ENCODE data around the gene GLI3. TPM values are rescaled to one million over a fixed set of nuclear protein-coding genes. Genes with fewer than 3 reads are reported as not detected.
A peak's percentile ranks its signal among the peaks of the same experiment; 100 is the strongest.

Gene GLI3
- polyA plus RNA-seq, 1 of the 3 experiments (the other 2 are of a cell fraction) = 0.08 TPM

GRCh38 chr7:41927380-41927779 lies 309.6 kb downstream of the GLI3 start:
- no peaks in the 10 kb centered on the region for H3K79me2 ChIP-seq (ENCODE audit: insufficient read depth)
- H2AFZ ChIP-seq (ENCODE audit: low read depth) = 0 out of 2 replicates have a peak overlapping the region, but pooled peaks have one; percentile 31
- H3K9me3 ChIP-seq = no peaks in the 10 kb centered on the region
- H3K9ac ChIP-seq = no peak overlapping the region
- H3K27me3 ChIP-seq (ENCODE audit: insufficient read depth) = no peaks in the 10 kb centered on the region
- WGBS (ENCODE audit: low lambda C conversion rate) = 65% methylated on average over 6 of the region's 6 CpGs
- ChIA-PET POLR2A (no interaction called here), CTCF (interaction anchor here (1.1 to 3.2 kb wide), 2 partner anchors 9 to 14 kb away, joined by 3 to 18 read pairs; no protein-coding TSS in a partner anchor)
- H3K27ac ChIP-seq (ENCODE audit: low read depth in 2 of 2, low read length in 1 of 2) = no peak overlapping the region
- no peak overlapping the region for H3K4me2 ChIP-seq
- peaks cover 0 to 19% of the 10 kb centered on the region in 2 experiments; a peak in 2 of 4 replicates for H3K4me1 ChIP-seq (ENCODE audit: control insufficient read depth in 1 of 2, insufficient read depth in 2 of 2, low read depth in 1 of 2, low read length in 1 of 2)
- no peak overlapping the region for H3K4me3 ChIP-seq (ENCODE audit: low read depth in 2 of 2, low read length in 1 of 2)
- no peak for DNase-seq
- peaks cover 13% of the 10 kb centered on the region for H3F3A ChIP-seq (replicated peaks; ENCODE audit: insufficient read depth)
- H3K36me3 ChIP-seq (replicated peaks in 1 of 2; ENCODE audit: control insufficient read depth in 1 of 2, insufficient read depth in 2 of 2, low read length in 1 of 2) = no peaks in the 10 kb centered on the region
- TF ChIP-seq ELF1 (IDR thresholded peaks at IDR 0.05) (no peak), PBX3 (IDR thresholded peaks at IDR 0.05) (no peak), EZH2phosphoT487 (IDR thresholded peaks at IDR 0.05; ENCODE audit: borderline replicate concordance, low read depth) (no peak), NRF1 (IDR thresholded peaks at IDR 0.05; ENCODE audit: low read depth, low read length) (no peak), IRF3 (IDR thresholded peaks at IDR 0.05; ENCODE audit: low read depth, low read length) (no peak), CTCF (IDR thresholded peaks at IDR 0.05) (no peak)
- no peaks in the 10 kb centered on the region for H3K9me2 ChIP-seq
- no peaks in the 10 kb centered on the region for H4K20me1 ChIP-seq (ENCODE audit: insufficient read depth)

GRCh38 chr7:41925946-41926345 lies 311.1 kb downstream of the GLI3 start:
- H3K79me2 ChIP-seq (ENCODE audit: insufficient read depth) = no peaks in the 10 kb centered on the region
- WGBS (ENCODE audit: low lambda C conversion rate) = 56% methylated on average over 3 of the region's 3 CpGs
- H3K27ac ChIP-seq (ENCODE audit: low read depth in 2 of 2, low read length in 1 of 2) = no peak overlapping the region
- H3K4me3 ChIP-seq (ENCODE audit: low read depth in 2 of 2, low read length in 1 of 2) = no peak overlapping the region
- no peak overlapping the region for H2AFZ ChIP-seq (ENCODE audit: low read depth)
- H3K9me3 ChIP-seq = no peaks in the 10 kb centered on the region
- no peaks in the 10 kb centered on the region for H3K9me2 ChIP-seq
- no peak overlapping the region for H3K9ac ChIP-seq
- H3F3A ChIP-seq (replicated peaks; ENCODE audit: insufficient read depth) = peaks cover 9% of the 10 kb centered on the region
- H3K4me1 ChIP-seq (ENCODE audit: control insufficient read depth in 1 of 2, insufficient read depth in 2 of 2, low read depth in 1 of 2, low read length in 1 of 2) = peaks cover 2 to 26% of the 10 kb centered on the region in 2 experiments
- no peak overlapping the region for H3K4me2 ChIP-seq
- DNase-seq = no peak
- ChIA-PET CTCF (interaction anchor here (1.0 to 3.2 kb wide), 3 partner anchors 15 to 17 kb away, joined by 3 to 18 read pairs (median 4); no protein-coding TSS in a partner anchor), POLR2A (no interaction called here)
- no peaks in the 10 kb centered on the region for H3K36me3 ChIP-seq (replicated peaks in 1 of 2; ENCODE audit: control insufficient read depth in 1 of 2, insufficient read depth in 2 of 2, low read length in 1 of 2)
- TF ChIP-seq TEAD4 (IDR thresholded peaks at IDR 0.05; ENCODE audit: borderline replicate concordance, insufficient read depth) = no peak
- TF ChIP-seq GABPA (IDR thresholded peaks at IDR 0.05; ENCODE audit: low read depth) = no peak
- no peak for TF ChIP-seq MXI1 (IDR thresholded peaks at IDR 0.05; ENCODE audit: low read depth, low read length)
- TF ChIP-seq RXRA (IDR thresholded peaks at IDR 0.05; ENCODE audit: borderline replicate concordance, low read depth) = no peak
- TF ChIP-seq TAF1 (IDR thresholded peaks at IDR 0.05; ENCODE audit: borderline replicate concordance, low read depth, low read length) = no peak
- no peak for TF ChIP-seq IRF3 (IDR thresholded peaks at IDR 0.05; ENCODE audit: low read depth, low read length)
- no peak for TF ChIP-seq USF1 (IDR thresholded peaks at IDR 0.05; ENCODE audit: borderline replicate concordance, low read depth)
- TF ChIP-seq FOXM1 (IDR thresholded peaks at IDR 0.05; ENCODE audit: low read depth) = no peak
- H4K20me1 ChIP-seq (ENCODE audit: insufficient read depth) = no peaks in the 10 kb centered on the region
- H3K27me3 ChIP-seq (ENCODE audit: insufficient read depth) = no peaks in the 10 kb centered on the region

Measured in SK-N-SH (cell line).